Renal pelvis (tissue), 12 donors: ENCODE results near the gene CXorf49. TPM values are rescaled to one million over a fixed set of nuclear protein-coding genes. Genes with fewer than 3 reads are reported as not detected.
"Not testable (repeated sequence)": the region's sequence is repeated elsewhere in the genome, so short reads cannot be mapped to it uniquely, and the experiment has no call there.

ENCODE experiments used
- DNase-seq: peaks from one replicate; pipeline ENCODE4 v3.0.0-alpha.2; 2013
- long read RNA-seq, 16 experiments: transcript quantifications; one replicate each; lab custom pipeline, GENCODE V29; 2026
- polyA plus RNA-seq, 3 donors: library from polyadenylated mRNA; unstranded; fragments of 120-200 nt; gene quantifications; one replicate each; pipeline ENCODE4 v1.2.1, GENCODE V29; 2013; ENCODE audit not compliant: insufficient read length in 3 of 3

CXorf49 gene
- polyA plus RNA-seq, result not detected
- long read RNA-seq, donor 1, result 0 reads
- long read RNA-seq, donor 2, result 0 reads
- long read RNA-seq, donor 3, result 0 reads
- long read RNA-seq, donor 4, result 0 reads
- long read RNA-seq, donor 5, result 0 reads
- long read RNA-seq, donor 6, result 0 reads
- long read RNA-seq, donor 7, result 0 reads
- long read RNA-seq, donor 8, result 0 reads
- long read RNA-seq, donor 9, result 0 reads
- long read RNA-seq, donor 10, result 0 reads
- long read RNA-seq, donor 11, result 0 reads
- long read RNA-seq, donor 12, result 0 reads
- long read RNA-seq, donor 13, result 0 reads
- long read RNA-seq, donor 14, result 0 reads
- long read RNA-seq, donor 15, result 0 reads
- long read RNA-seq, donor 16, partial matches to known transcripts, result 0 of 1 reads
- long read RNA-seq, donor 16, other reads (novel, unspliced or antisense), result 0 of 1 reads

- DNase-seq, result not testable (repeated sequence)
Measured at GRCh38 chrX:71718185-71718584, at the start of gene CXorf49. CXorf49 (minus strand) TSS chrX:71718285; CDS start chrX:71718151, 134 bp downstream.

GRCh38 chrX:71767134-71767533 is 49.0 kb upstream of the CXorf49 start:
- not testable (repeated sequence) for DNase-seq

DNA sequence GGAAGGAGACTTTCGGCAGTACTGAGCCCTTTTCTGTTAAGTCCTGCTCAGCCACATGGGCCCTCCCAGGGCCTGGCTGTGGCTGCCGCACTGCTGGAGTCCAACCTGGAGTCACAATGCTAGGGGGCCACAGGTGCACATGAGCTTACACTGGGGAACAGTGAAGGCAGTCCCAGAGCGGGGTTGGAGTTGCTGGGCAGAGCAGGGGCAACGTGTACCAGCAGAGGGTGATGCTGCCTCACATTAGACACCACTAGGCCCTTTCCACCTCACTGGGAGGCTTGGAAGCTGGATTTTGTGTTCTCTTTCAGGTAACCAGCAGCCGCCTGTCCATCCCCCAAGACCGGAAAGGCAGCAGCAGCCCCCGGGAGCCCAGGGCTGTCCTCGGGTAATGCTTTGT is 47.5 kb upstream of the CXorf49 start:
- not testable (repeated sequence) for DNase-seq

- DNase-seq, result not testable (repeated sequence)
Measured at GRCh38 chrX:71764832-71765231, 46.7 kb upstream of the CXorf49 start.

- DNase-seq, result not testable (repeated sequence)
Measured at GRCh38 chrX:71763049-71763448, 45.0 kb upstream of the CXorf49 start, which contains the start of gene CXorf49B. CXorf49B (plus strand) TSS chrX:71763349; CDS start chrX:71763424, 75 bp downstream.

DNA sequence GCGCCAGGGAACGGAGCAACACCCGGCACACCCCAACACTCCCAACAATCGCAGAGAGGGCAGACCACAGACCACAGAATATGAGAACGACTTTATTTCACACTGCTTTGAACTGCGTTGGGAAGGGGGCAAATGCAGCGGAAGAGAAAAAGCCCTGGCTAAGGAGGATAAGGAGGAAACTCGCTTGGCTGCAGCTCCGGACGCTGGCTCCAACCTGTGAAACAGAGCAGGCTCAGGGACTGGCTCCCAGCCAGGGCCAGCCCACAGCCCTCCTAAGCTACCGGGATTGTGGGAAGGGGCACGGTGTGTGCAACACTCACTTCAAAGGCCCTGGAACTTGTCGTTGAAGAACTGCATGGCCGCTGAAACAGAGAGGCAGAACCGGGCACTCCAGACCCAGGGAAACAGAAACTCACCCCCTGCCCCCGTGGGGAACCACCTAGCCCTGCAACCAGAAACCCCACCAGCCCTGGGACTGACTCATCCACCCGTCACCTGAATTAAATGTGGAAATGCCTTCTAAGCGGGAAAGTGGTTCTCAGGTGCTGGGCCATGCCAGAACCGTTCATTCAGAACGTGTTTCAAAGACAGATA is 42.7 kb upstream of the CXorf49 start:
- DNase-seq, result not testable (repeated sequence)

GRCh38 chrX:71720289-71720886 is 2.3 kb upstream of the CXorf49 start:
- DNase-seq, result not testable (repeated sequence)

GRCh38 chrX:71719195-71719594 is 1.1 kb upstream of the CXorf49 start:
- DNase-seq, result not testable (repeated sequence)

- DNase-seq, result not testable (repeated sequence)
Measured at GRCh38 chrX:71716323-71716722, 1.8 kb downstream of the CXorf49 start.

GRCh38 chrX:71715551-71715950 is 2.5 kb downstream of the CXorf49 start:
- not testable (repeated sequence) for DNase-seq

DNA sequence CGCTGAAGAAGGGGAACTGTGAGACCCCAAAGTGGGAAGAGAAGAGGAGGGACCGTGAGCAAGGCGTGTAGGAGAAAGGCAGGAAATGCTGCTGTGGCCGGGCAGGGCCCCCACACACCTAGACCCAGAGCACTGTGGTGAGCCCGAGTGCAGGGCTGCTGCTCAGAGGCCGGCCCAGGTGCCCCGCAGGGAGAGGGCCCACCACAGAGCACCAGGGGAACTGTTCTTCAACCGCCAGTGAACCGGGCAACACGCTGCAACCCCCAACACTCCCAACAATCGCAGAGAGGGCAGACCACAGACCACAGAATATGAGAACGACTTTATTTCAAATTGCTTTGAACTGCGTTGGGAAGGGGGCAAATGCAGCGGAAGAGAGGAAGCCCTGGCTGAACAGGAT is 4.0 kb downstream of the CXorf49 start:
- DNase-seq, result not testable (repeated sequence)

GRCh38 chrX:71702853-71703252 is 15.2 kb downstream of the CXorf49 start:
- DNase-seq, result not testable (repeated sequence)

- DNase-seq, result not testable (repeated sequence)
Measured at GRCh38 chrX:71699023-71699344, 19.1 kb downstream of the CXorf49 start.

GRCh38 chrX:71698299-71699022 is 19.6 kb downstream of the CXorf49 start:
- DNase-seq, result not testable (repeated sequence)

DNA sequence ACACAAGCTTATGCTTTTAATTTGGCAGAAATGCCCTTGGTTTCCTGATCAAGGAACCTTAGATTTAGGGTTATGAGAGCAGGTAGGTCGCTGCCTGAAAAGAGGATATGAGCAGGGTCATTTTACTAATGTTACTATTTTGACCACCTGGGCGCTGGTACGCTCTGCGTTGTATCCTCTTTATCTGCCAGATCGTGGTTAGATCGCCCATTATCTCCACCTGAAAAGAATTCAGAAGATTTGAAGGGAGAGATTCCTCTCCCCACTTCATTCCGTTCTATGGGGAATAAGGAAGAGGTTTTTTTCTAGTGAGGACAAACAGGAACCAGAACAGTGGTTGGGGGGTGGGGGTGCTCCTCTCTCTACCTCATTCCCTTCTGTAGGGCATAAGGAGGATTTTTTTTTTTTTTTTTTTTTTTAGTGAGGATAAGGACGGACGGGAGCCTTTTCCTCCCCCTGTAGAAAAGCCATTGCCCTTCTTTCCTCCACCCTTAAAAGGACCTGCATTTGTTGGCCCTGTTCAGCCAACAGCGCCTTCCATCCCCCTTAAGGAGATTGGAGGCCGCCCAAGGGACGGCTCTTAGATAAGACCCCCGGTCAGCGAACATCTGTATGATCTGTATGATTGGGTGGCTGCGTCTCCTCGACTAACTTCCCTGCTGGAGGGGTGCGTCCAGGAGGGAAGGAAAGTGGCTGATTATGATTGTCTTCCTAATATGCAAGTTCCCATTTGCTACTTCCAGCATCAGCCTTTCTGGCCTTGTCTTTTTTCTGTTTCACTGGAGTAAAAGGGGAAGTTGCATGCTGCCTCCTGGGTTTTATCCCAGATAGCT is 20.4 kb downstream of the CXorf49 start:
- not testable (repeated sequence) for DNase-seq

DNA sequence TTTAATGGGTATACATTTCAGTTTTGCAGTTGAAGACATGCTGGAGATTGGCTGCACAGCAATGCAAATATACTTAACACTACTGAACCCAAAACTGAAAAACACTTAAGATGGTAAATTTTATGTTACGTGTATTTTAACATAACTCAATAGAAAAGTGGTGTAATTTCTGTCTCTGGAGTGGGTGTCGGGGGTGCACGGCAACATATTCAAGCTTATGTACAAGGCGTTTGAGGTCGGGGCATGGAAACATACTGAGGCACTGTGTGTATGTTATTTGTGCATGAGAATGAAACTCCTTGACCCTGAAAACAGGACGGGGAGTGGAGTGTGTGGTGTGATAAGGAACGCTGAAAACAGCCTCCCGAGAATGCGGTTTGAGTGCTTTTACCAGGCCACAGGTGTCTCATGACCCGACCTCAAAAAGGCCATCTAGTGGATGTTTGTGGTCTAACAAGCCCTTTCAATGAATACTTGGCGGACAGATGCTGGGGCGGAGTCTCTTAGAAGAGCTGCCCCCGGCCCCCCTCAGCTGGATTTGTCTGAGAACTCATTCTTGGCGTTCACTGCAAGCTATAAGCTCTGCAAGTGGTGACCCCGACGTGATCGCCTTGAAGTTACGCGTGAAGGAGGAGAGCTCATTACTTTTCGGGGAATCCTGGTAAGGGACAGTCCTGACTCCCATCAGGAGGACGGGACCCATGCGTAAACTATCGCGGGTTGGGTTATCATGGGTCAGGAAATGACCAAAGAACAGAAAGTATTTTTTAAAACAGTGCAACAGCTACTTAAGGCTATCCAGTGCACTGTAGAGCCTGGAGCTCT is 21.2 kb downstream of the CXorf49 start:
- not testable (repeated sequence) for DNase-seq

GRCh38 chrX:71679575-71680207 is 38.4 kb downstream of the CXorf49 start:
- DNase-seq, result no peak

DNA sequence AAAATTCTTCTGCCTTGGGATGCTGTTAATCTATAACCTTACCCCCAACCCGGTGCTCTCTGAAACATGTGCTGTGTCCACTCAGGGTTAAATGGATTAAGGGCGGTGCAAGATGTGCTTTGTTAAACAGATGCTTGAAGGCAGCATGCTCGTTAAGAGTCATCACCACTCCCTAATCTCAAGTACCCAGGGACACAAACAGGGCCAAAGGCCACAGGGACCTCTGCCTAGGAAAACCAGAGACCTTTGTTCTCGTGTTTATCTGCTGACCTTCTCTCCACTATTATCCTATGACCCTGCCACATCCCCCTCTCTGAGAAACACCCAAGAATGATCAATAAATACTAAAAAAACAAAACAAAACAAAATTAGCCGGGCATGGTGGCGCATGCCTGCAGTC is 40.9 kb downstream of the CXorf49 start:
- not testable (repeated sequence) for DNase-seq

DNA sequence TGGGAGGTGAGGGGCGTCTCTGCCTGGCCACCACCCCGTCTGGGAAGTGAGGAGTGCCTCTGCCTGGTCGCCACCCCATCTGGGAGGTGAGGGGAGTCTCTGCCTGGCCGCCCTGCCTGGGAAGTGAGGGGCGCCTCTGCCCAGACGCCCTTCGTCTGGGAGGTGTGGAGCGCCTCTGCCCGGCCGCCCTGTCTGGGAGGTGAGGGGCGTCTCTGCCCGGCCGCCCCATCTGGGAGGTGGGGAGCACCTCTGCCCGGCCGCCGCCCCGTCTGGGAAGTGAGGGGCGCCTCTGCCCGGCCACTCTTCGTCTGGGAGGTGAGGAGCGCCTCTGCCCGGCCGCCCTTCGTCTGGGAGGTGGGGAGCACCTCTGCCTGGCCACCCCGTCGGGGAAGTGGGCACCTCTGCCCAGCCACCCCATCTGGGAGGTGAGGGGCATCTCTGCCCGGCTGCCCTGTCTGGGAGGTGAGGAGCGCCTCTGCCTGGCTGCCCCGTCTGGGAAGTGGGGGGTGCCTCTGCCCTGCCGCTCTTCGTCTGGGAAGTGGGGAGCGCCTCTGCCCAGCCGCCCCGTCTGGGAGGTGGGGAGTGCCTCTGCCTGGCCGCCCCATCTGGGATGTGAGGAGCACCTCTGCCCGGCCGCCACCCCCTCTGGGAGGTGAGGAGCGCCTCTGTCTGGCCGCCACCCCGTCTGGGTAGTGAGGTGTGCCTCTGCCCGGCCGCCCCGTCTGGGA is 41.9 kb downstream of the CXorf49 start:
- not testable (repeated sequence) for DNase-seq
